SKM-1 treated with dmso at 0.1 percent for 144 hours (cell line): ENCODE results near the gene GNG3.
"Not testable (repeated sequence)": the region's sequence is repeated elsewhere in the genome, so short reads cannot be mapped to it uniquely, and the experiment has no call there.

Experiments
- DNase-seq: peaks from one replicate; lab custom pipeline; 2025; ENCODE audit not compliant: unreplicated experiment; lab: John Stamatoyannopoulos, UW

GNG3 gene

DNA sequence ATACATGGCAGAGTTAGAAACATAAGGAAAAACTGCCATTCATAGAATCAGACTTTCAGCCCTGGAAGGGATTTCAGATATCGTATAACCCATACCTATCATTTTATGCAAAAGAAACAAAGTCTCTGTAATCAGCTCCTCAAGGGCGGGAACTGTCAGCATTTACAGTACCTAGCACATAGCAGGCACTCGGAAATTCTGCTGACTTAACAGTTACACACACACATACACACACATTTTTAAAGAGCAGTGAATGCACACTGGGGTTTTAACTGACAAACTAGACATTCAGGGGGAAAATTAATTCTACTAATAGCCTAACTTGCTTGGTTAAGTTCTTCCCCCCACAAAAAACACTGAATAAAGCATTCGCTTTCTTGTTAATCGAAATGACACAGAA, 8.7 kb downstream of the GNG3 start:
- DNase-seq: no peak

- DNase-seq: no peak
These were observed 9.3 kb downstream of the GNG3 start for GRCh38 chr11:62716816-62717215.

- no peak for DNase-seq
These were observed 12.0 kb downstream of the GNG3 start for GRCh38 chr11:62719302-62719978.

- DNase-seq: no peak
These were observed 14.5 kb downstream of the GNG3 start for GRCh38 chr11:62721994-62722393.

GRCh38 chr11:62724171-62724570, 16.7 kb downstream of the GNG3 start:
- no peak for DNase-seq

- no peak for DNase-seq
These were observed 18.2 kb downstream of the GNG3 start for GRCh38 chr11:62725646-62726045.

GRCh38 chr11:62726156-62726914, 18.9 kb downstream of the GNG3 start:
- DNase-seq: no peak

DNA sequence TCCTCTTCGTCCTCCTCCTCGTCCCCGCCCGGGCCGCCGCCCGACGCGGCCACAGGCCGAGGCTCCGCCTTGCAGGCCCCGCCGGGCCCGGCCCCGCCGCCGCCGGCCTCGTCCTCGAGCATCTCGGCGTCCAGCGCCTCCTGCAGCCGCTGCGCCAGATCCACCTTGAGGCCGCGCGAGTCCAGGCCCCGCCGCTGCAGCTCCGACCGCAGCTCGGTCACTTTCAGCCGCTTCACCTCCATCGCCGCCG, 19.4 kb downstream of the GNG3 start:
- DNase-seq: no peak

DNA sequence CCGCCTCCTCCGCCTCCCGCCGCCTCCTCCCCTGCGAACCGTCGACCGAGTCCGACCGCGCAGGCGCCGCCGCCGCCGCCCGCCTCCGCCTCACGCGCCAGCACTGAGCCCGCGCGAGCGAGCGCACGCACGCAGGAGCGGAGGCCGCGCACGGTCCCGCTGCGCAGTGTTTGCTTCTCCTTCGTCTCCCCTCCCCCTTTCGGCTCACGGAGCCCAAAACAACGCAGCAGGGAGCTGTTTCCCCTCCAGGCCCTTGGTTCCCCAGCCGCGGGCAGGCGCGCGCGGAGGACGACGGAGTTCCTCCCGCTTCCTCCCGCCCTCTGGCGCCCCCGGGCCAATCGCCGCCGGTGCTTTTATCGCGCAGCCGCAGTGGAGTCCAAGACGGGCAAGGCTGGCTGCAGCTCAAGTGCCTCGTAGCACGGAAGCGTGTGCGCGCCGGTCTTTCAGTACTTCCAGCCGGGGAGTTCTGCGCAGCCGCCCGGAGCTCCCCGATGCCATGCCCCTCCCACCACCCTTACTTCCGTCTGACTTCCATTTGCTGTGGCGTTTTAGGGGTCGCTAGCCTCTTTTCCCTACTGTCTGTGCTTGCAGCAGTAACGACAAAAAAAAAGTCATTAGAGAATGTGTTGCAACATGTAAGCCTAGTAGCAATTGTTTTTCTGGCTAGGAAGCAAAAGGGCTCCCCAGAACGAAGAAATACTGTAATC, 19.8 kb downstream of the GNG3 start, which contains the start of gene HNRNPUL2:
HNRNPUL2 (minus strand) TSS at position 293 of the 707 bp plus-strand sequence. CDS start 301 bp downstream, outside the sequence.
- DNase-seq: peak; percentile 99

DNA sequence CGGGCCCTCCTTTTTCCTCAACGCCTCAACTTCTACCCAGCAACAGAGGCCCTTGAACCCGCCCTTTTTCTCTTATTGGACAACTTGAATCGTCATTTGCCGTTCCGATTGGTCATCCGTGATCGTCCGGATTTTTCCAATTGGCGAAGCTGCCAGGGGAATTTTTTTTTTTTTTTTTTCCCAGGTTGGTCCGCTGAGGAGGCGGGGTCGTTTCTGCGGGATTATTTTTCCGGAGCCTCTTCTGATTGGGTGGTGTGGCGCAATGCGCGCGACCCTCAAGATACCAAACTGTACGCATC, 20.3 kb downstream of the GNG3 start:
- peak; percentile 95 for DNase-seq

DNA sequence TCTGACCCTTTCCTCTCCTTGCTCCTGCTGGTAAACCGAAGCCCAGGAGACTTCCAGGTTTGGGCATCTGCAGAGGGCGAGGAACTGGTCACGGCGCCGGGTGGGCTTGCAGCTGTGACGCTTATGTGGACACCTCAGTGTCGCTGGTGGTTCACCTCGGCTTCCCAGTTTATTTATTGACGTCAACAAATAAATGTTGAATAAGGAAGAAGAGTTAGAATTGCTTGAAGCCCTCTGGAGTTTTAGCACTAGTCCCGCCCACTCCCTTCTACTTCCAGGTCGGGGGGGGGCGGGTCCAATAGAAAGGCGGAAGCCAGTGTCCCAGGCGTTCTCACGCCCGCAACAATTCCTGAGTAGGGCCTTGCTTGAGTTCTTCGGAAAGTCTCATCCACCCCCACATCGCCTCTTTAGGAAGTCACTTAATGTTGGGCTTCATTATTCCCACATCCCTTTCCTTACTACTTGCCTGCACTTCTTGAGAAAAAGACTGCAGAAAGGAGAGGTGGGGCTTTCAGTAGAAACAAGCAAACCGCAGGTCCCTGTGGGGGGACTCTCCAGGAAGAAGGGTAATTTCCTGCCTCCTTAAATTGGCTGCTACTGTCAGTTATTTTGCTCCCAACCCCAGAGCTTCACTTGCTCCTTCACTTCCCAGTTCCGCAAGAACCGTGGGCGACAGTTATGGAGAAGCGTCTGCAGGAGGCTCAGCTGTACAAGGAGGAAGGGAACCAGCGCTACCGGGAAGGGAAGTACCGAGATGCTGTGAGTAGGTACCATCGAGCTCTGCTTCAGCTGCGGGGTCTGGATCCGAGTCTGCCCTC, 20.9 kb downstream of the GNG3 start, which contains the start of gene TTC9C:
TTC9C (plus strand) TSS at position 316 of the 818 bp plus-strand sequence; CDS start at position 679, 363 bp downstream.
- peak; percentile 88 for DNase-seq

DNA sequence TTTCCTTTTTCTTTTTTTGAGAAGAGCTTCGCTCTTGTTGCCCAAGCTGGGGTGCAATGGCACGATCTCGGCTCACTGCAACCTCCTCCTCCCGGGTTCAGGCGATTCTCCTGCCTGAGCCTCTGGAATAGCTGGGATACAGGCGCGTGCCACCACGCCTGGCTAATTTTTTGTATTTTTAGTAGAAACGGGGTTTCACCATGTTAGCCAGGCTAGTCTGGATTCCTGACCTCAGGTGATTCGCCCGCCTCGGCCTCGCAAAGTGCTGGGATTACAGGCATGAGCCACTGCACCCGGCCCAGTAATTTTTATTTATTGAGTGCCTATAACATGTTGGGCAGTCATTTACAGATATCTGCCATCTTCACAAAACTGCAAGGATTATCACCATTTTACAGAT, 22.6 kb downstream of the GNG3 start:
- DNase-seq: not testable (repeated sequence)

- no peak for DNase-seq
These were observed 25.4 kb downstream of the GNG3 start for GRCh38 chr11:62732830-62733229.

DNA sequence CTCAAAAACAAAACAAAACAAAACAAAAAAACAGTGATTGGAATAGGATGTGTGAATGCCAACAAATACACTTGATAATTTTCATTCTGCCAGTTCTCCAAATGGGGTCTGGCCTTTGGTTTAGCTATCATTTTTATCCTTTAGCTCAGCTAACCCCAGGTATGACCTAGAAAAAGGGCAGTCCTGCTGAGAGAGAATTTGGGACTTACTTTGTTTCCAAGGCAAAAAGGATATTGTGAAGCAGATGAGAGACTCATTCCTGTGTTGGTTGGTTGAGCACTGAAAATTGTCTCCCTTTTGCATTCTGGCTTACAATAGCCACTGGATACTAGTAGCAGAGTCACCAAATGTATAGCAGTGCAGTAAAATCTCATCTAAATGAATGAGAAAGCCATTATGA, 29.7 kb downstream of the GNG3 start:
- DNase-seq: no peak

- no peak for DNase-seq
These were observed 40.1 kb downstream of the GNG3 start for GRCh38 chr11:62747475-62748160.

GRCh38 chr11:62749931-62750330, 42.5 kb downstream of the GNG3 start:
- not testable (repeated sequence) for DNase-seq

- no peak for DNase-seq
These were observed 44.8 kb downstream of the GNG3 start for GRCh38 chr11:62752177-62752785.

- no peak for DNase-seq
These were observed 45.7 kb downstream of the GNG3 start for GRCh38 chr11:62752994-62753735.

GRCh38 chr11:62753736-62754603, 46.5 kb downstream of the GNG3 start, which contains the start of gene ZBTB3:
Gene ZBTB3, minus strand, starts transcription at chr11:62754160. Its CDS starts 496 bp downstream, at chr11:62753664.
- peak; percentile 100 for DNase-seq
